Measurements from ENCODE around the gene FBRSL1. TPM values are rescaled to one million over a fixed set of nuclear protein-coding genes. Genes with fewer than 3 reads are reported as not detected.

FBRSL1 gene
- total RNA-seq, 1 donor from 2014 or later = 108 TPM

DNA sequence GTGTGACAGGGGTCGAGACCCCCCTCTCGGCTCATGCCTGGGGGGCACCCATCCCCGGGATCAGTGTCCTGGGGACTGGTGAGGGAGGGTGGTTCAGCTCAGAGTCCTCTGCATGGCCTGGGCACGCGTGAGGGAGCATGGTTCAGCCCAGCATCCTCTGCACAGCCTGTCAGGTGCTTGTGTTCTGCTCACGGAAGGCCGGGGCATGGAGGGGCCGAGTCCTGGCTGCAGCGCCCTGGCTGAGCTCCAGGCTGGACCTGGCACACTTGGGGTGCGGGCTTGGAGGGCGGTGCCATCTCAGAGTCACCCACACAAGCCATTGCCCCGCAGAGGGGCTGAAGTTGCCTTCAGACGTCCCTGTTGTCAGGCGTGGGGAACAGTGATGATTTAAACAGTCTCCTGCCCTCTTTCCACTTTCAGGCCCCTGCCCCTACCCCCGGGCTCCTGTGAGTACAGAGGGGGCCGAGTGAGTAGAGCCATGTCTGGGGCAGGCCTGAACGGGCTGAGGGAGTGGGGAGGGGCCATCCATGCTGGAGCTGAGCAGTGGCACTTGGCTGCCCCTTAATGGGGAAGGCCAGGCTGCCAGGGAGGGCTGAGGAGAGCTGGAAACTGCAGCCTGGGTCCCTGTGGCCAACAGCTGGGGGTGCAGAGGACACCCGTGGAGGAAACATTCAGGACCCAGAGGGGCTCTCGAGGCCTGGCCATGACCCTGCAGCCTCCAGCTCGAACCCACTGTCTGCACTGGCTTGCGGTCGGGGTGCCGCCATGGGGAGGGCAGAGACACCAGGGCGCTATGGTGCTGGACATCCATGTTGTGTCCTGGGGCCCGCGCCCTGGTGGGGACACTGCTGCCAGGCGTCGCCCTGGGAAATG is 22.5 kb downstream of the FBRSL1 start:
- H3K36me3 Mint-ChIP-seq = peaks cover 7% of the 10 kb centered on the region
- TF ChIP-seq, protein P1, sequence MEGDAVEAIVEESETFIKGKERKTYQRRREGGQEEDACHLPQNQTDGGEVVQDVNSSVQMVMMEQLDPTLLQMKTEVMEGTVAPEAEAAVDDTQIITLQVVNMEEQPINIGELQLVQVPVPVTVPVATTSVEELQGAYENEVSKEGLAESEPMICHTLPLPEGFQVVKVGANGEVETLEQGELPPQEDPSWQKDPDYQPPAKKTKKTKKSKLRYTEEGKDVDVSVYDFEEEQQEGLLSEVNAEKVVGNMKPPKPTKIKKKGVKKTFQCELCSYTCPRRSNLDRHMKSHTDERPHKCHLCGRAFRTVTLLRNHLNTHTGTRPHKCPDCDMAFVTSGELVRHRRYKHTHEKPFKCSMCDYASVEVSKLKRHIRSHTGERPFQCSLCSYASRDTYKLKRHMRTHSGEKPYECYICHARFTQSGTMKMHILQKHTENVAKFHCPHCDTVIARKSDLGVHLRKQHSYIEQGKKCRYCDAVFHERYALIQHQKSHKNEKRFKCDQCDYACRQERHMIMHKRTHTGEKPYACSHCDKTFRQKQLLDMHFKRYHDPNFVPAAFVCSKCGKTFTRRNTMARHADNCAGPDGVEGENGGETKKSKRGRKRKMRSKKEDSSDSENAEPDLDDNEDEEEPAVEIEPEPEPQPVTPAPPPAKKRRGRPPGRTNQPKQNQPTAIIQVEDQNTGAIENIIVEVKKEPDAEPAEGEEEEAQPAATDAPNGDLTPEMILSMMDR (conservative IDR thresholded peaks at IDR 0.05) = no peak
- H3K4me3 Mint-ChIP-seq = no peak overlapping the region
- no peak overlapping the region for H3K27ac Mint-ChIP-seq
- peaks cover 10% of the 10 kb centered on the region for H3K4me1 Mint-ChIP-seq (ENCODE audit: unreplicated experiment)
- H3K27me3 Mint-ChIP-seq = no peaks in the 10 kb centered on the region
- no peaks in the 10 kb centered on the region for H3K9me3 Mint-ChIP-seq
- DNase-seq (ENCODE audit: extremely low spot score, unreplicated experiment) = no peak

DNA sequence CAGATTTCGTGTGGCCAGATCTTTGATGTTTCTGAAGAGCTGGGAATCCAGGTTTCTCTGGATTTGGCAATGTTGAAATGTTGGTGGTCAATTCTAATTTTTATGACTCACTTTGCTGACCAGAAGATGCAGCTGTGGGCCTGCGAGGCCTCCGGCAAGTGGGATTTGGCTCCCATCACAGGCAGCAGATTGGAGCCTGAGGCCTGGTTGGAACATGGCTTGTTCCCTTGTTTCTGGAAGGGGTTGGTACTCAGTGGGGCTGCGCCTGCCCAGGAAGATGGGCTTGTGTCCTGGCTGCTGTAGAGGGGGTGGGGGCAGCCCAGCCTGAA is 23.1 kb downstream of the FBRSL1 start:
- peaks cover 1% of the 10 kb centered on the region for H3K9me3 Mint-ChIP-seq
- H3K27me3 Mint-ChIP-seq = no peaks in the 10 kb centered on the region
- no peak overlapping the region for H3K27ac Mint-ChIP-seq
- no peak for DNase-seq (ENCODE audit: extremely low spot score, unreplicated experiment)
- H3K4me1 Mint-ChIP-seq (ENCODE audit: unreplicated experiment) = peaks cover 12% of the 10 kb centered on the region
- peak overlapping the region; percentile 25 for H3K4me3 Mint-ChIP-seq
- peaks cover 9% of the 10 kb centered on the region for H3K36me3 Mint-ChIP-seq
- TF ChIP-seq, protein P1 (conservative IDR thresholded peaks at IDR 0.05) = no peak

DNA sequence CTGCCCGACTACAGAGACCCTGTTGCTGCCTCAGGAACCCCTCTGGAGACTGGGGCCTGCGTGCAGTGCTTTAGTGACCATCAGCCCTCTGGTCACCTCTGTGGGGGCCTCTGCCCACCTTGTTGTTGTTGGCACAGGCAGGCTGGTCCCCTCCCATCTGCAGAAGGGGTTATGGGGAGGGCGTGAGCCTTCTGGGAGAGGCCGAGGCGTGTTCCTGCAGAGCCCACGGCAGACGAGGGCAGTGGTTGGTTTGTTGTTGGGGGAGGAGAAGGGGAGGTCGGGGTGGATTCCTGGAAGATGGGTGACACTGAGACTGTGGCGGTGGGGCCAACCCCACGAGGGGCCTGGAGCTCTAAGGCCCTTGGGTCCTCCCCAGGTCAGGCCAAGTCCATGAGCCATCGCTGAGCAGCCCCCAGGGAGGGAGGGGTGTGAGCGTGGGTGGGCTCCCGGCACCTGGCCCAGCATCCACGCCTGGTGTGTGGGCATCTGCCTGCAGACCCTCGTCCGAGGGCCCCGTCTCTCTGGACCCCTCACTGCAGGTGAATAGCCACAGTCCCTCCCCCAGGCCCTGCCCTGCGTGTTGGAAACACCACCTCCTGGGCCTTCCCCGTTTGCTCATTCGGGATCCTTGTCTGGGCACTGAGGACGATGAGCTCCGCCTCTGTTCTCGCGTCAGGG is 23.6 kb downstream of the FBRSL1 start:
- Mint-ChIP-seq H3K4me3 (no peak overlapping the region), H3K9me3 (peaks cover 7% of the 10 kb centered on the region), H3K27ac (no peak overlapping the region), H3K4me1 (ENCODE audit: unreplicated experiment) (peaks cover 12% of the 10 kb centered on the region), H3K36me3 (peaks cover 15% of the 10 kb centered on the region), H3K27me3 (no peaks in the 10 kb centered on the region)
- no peak for DNase-seq (ENCODE audit: extremely low spot score, unreplicated experiment)
- TF ChIP-seq, protein P1 (conservative IDR thresholded peaks at IDR 0.05) = no peak

DNA sequence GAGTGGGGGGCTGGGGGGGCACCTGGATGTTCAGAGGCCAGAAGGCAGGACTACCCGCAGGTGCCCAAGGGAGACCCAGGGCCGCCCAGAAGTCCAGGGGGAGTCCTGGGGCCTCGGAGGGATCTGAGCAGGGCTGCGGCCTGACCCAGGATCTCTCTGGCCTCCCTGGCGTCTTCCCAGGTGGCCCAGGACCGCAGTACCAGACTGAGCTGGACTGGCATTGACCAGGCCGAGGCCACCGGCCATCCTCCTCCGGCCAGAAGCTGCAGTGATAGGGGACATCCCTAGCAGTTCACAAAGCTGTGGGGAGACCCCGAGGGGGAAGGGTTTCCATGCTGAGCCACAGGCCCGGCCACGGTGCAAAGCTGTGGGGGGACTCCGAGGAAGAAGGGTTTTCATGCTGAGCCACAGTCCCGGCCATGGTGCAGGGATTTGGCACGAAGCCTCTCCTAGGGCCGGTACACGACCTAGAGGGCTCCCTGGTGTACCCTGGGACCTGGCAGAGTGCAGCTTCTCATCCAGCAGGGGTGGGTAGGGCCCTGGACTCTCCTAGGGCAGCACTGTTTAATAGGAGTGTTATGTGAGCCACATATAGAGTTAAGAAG is 24.4 kb downstream of the FBRSL1 start:
- H3K27ac Mint-ChIP-seq = no peak overlapping the region
- TF ChIP-seq, protein P1 (conservative IDR thresholded peaks at IDR 0.05) = no peak
- peaks cover 8% of the 10 kb centered on the region for H3K9me3 Mint-ChIP-seq
- DNase-seq (ENCODE audit: extremely low spot score, unreplicated experiment) = no peak
- H3K27me3 Mint-ChIP-seq = no peaks in the 10 kb centered on the region
- H3K4me1 Mint-ChIP-seq (ENCODE audit: unreplicated experiment) = peaks cover 12% of the 10 kb centered on the region
- H3K36me3 Mint-ChIP-seq = peaks cover 19% of the 10 kb centered on the region
- no peak overlapping the region for H3K4me3 Mint-ChIP-seq

DNA sequence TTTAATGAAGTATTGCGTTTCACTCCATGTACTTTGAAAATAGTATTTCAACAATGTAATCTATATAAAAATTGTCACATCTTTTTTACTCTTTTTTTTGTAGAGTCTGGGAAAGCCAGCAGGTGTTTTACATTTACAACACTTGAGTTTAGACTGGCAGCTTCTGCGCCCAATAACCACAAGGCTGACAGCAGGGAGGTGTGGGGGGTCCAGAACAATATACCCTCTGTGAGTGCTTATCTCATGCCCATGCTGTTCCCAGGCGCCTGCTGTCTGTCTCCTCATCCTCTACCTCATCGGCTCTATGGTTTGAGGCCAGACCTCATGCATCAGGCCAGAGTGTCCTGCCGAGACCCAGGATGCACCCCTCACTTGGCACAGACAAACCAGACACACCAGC is 24.9 kb downstream of the FBRSL1 start:
- Mint-ChIP-seq H3K27me3 (no peaks in the 10 kb centered on the region), H3K9me3 (peaks cover 8% of the 10 kb centered on the region), H3K4me1 (ENCODE audit: unreplicated experiment) (peaks cover 12% of the 10 kb centered on the region), H3K4me3 (no peak overlapping the region), H3K36me3 (peaks cover 19% of the 10 kb centered on the region), H3K27ac (no peak overlapping the region)
- TF ChIP-seq, protein P1 (conservative IDR thresholded peaks at IDR 0.05) = no peak
- no peak for DNase-seq (ENCODE audit: extremely low spot score, unreplicated experiment)
